NCI-H128 (cell line): ENCODE measurements around the gene FBXL7.
"Not testable (repeated sequence)": the region's sequence is repeated elsewhere in the genome, so short reads cannot be mapped to it uniquely, and the experiment has no call there.

Experiments used
- DNase-seq: peaks from one replicate; lab custom pipeline; 2025; ENCODE audit not compliant: unreplicated experiment; lab: John Stamatoyannopoulos, UW

Gene FBXL7

GRCh38 chr5:15852949-15853348 lies 353.0 kb downstream of the FBXL7 start:
- no peak for DNase-seq

- no peak for DNase-seq
Observed at GRCh38 chr5:15858326-15858725, 358.3 kb downstream of the FBXL7 start.

- no peak for DNase-seq
Observed at GRCh38 chr5:15864536-15865215, 364.7 kb downstream of the FBXL7 start.

- DNase-seq, result not testable (repeated sequence)
Observed at GRCh38 chr5:15872259-15872658, 372.3 kb downstream of the FBXL7 start.

- no peak for DNase-seq
Observed at GRCh38 chr5:15877914-15878313, 377.9 kb downstream of the FBXL7 start.

- DNase-seq, result no peak
Observed at GRCh38 chr5:15880201-15880600, 380.2 kb downstream of the FBXL7 start.

- DNase-seq, result no peak
Observed at GRCh38 chr5:15885156-15885555, 385.2 kb downstream of the FBXL7 start.

GRCh38 chr5:15886156-15886555 lies 386.2 kb downstream of the FBXL7 start:
- DNase-seq, result no peak

- DNase-seq, result no peak
Observed at GRCh38 chr5:15887093-15887492, 387.1 kb downstream of the FBXL7 start.

GRCh38 chr5:15889001-15889400 lies 389.0 kb downstream of the FBXL7 start:
- no peak for DNase-seq

- no peak for DNase-seq
Observed at GRCh38 chr5:15893866-15894265, 393.9 kb downstream of the FBXL7 start.

- no peak for DNase-seq
Observed at GRCh38 chr5:15897656-15898055, 397.7 kb downstream of the FBXL7 start.

GRCh38 chr5:15898641-15899040 lies 398.7 kb downstream of the FBXL7 start:
- DNase-seq, result no peak

- no peak for DNase-seq
Observed at GRCh38 chr5:15899481-15899880, 399.5 kb downstream of the FBXL7 start.

- DNase-seq, result no peak
Observed at GRCh38 chr5:15901151-15901550, 401.2 kb downstream of the FBXL7 start.

GRCh38 chr5:15902066-15902465 lies 402.1 kb downstream of the FBXL7 start:
- DNase-seq, result no peak

GRCh38 chr5:15904899-15905830 lies 405.2 kb downstream of the FBXL7 start:
- DNase-seq, result no peak

- DNase-seq, result no peak
Observed at GRCh38 chr5:15914638-15915037, 414.7 kb downstream of the FBXL7 start.

GRCh38 chr5:15926586-15926985 lies 426.6 kb downstream of the FBXL7 start:
- DNase-seq, result no peak

GRCh38 chr5:15927710-15928380 lies 427.9 kb downstream of the FBXL7 start:
- no peak for DNase-seq

GRCh38 chr5:15929611-15930263 lies 429.8 kb downstream of the FBXL7 start:
- DNase-seq, result no peak
